T-cell (primary cell): ENCODE results near the gene PICALM. TPM values are rescaled to one million over a fixed set of nuclear protein-coding genes. Genes with fewer than 3 reads are reported as not detected.
A peak's percentile ranks its signal among the peaks of the same experiment; 100 is the strongest.

Experiments used
- ATAC-seq, 4 experiments: fragments of 200-7000 bp in 3 of 4; fragments of 150-1000 bp in 1 of 4; cut with Tn5 transposase; replicated peaks in 1 of 4; 1 replicate in 3 of 4; 2 replicates in 1 of 4; pipeline ENCODE4 v1.10.0; 2021; ENCODE audit warnings: moderate library complexity in 3 of 4, mild to moderate bottlenecking in 2 of 4, moderate number of reproducible peaks in 1 of 4
- CTCF ChIA-PET, 2 donors: fragments of 300-600 bp; sonication (Branson Sonifier 250); formaldehyde crosslinking; loops; one replicate each; lab custom pipeline; 2022; ENCODE audit warnings: antibody characterized with exemption in 2 of 2; lab: Charles Lee
- POLR2A ChIA-PET, 2 donors: fragments of 300-600 bp; sonication (Branson Sonifier 250); formaldehyde crosslinking; loops; one replicate each; lab custom pipeline; 2022; ENCODE audit warnings: antibody characterized with exemption in 2 of 2; lab: Charles Lee
- DNase-seq, 35 experiments: peaks; one replicate each; pipeline versions ENCODE4 v3.0.0 to v3.0.0-alpha.2; 2013 to 2023
- H3K27ac ChIP-seq: one replicate; pipeline ENCODE4 v1.5.1; 2013; ENCODE audit warnings: low read length
- H3K27me3 ChIP-seq, 2 experiments: replicated peaks in 1 of 2; 1 replicate in 1 of 2; 2 replicates in 1 of 2; pipeline versions ENCODE4 v1.6.1 to v1.7.0; 2013; ENCODE audit warnings: low read length in 1 of 2, mixed read lengths in 1 of 2; ENCODE audit not compliant: control insufficient read depth in 2 of 2, insufficient read depth in 2 of 2; ENCODE audit errors: extremely low read depth in 1 of 2
- H3K36me3 ChIP-seq, 2 donors: 1 replicate in 1 of 2; 2 replicates in 1 of 2; pipeline versions ENCODE4 v1.6.1 to v1.7.0; 2013; ENCODE audit warnings: low read length in 1 of 2; ENCODE audit not compliant: control insufficient read depth in 2 of 2, insufficient read depth in 1 of 2; ENCODE audit errors: extremely low read depth in 1 of 2
- H3K4me1 ChIP-seq, 2 experiments: 1 replicate in 1 of 2; 2 replicates in 1 of 2; pipeline versions ENCODE4 v1.6.1 to v1.7.0; 2013; ENCODE audit warnings: low read length in 2 of 2, mixed read lengths in 1 of 2; ENCODE audit not compliant: insufficient read depth in 2 of 2, control insufficient read depth in 1 of 2; ENCODE audit errors: extremely low read depth in 1 of 2
- H3K4me3 ChIP-seq, 2 donors: 1 replicate in 1 of 2; 2 replicates in 1 of 2; pipeline versions ENCODE4 v1.5.1 to v1.7.0; 2013; ENCODE audit warnings: mild to moderate bottlenecking in 2 of 2, low read length in 1 of 2, moderate library complexity in 1 of 2; ENCODE audit not compliant: control insufficient read depth in 1 of 2; ENCODE audit errors: extremely low read depth in 1 of 2
- H3K9me3 ChIP-seq: 2 replicates; pipeline ENCODE4 v1.7.0; 2013
- H3K27ac Mint-ChIP-seq, 2 donors: one replicate each; pipeline ENCODE4 v1.8.0; 2020 to 2021; ENCODE audit warnings: mild to moderate bottlenecking in 2 of 2, mixed read lengths in 2 of 2
- H3K27me3 Mint-ChIP-seq, 2 donors: one replicate each; pipeline ENCODE4 v1.8.0; 2021 to 2022; ENCODE audit warnings: mixed read lengths in 2 of 2
- H3K36me3 Mint-ChIP-seq: one replicate; pipeline ENCODE4 v1.8.0; 2021; ENCODE audit warnings: mixed read lengths
- H3K4me1 Mint-ChIP-seq, 3 donors: one replicate each; pipeline ENCODE4 v1.8.0; 2020 to 2022; ENCODE audit warnings: mixed read lengths in 3 of 3, mild to moderate bottlenecking in 1 of 3
- H3K4me3 Mint-ChIP-seq, 3 donors: one replicate each; pipeline ENCODE4 v1.8.0; 2020 to 2022; ENCODE audit warnings: mild to moderate bottlenecking in 3 of 3, mixed read lengths in 3 of 3, moderate library complexity in 3 of 3
- H3K9me3 Mint-ChIP-seq, 3 donors: one replicate each; pipeline ENCODE4 v1.8.0; 2020 to 2022; ENCODE audit warnings: mixed read lengths in 3 of 3
- WGBS: methylation state at CpG from one replicate; pipeline ENCODE4 v1.1.5; 2013; ENCODE audit warnings: missing lambda C conversion rate; ENCODE audit not compliant: insufficient coverage; 5-methylcytosine and 5-hydroxymethylcytosine counted together
- total RNA-seq, 35 experiments: library from RNA in 6 of 35; stranded (reverse) in 6 of 35; fragments of 120-200 nt in 1 of 35; gene quantifications; one replicate each; pipeline versions ENCODE4 v1.2.1 to v1.2.4 and lab custom pipeline; 2013 to 2026

PICALM gene
- total RNA-seq, 5 donors from 2014 or later (not counting 1 experiment from before 2014, with no cell fraction given) = 97.7 to 121 (median 105) TPM

- peaks cover 63 to 69% (median 69%) of the 10 kb centered on the region in 3 donors for H3K4me1 Mint-ChIP-seq
- no peaks in the 10 kb centered on the region for H3K9me3 Mint-ChIP-seq
- no peaks in the 10 kb centered on the region for H3K27me3 Mint-ChIP-seq
- CTCF ChIA-PET = interaction anchor here (0.6 to 4.8 kb wide), 47 partner anchors 8 to 953 kb away, joined by 3 to 117 read pairs (median 4); partner anchors contain the start of genes PICALM (in 2 of the 2) and TMEM126A (in 1 of the 2)
- peaks cover 0 to 4% of the 10 kb centered on the region in 2 donors for H3K36me3 ChIP-seq
- H3K27ac ChIP-seq = peak overlapping the region; percentile 25
- peaks cover 5% of the 10 kb centered on the region for H3K36me3 Mint-ChIP-seq
- no peak overlapping the region for H3K4me3 Mint-ChIP-seq
- no CpG with 5 or more reads among the region's 2 CpGs for WGBS
- peak overlapping the region; percentile 55 to 78 for H3K27ac Mint-ChIP-seq
- DNase-seq = peak in 28 of 35 experiments; percentile 10 to 87 (median 38)
- no peak overlapping the region for H3K4me3 ChIP-seq
- no peaks in the 10 kb centered on the region for H3K27me3 ChIP-seq
- POLR2A ChIA-PET = interaction anchor here in 1 of 2 donors (0.6 to 1.3 kb wide), 6 partner anchors 24 to 203 kb away, joined by 3 to 6 read pairs (median 4); partner anchors contain the start of genes EED and PICALM
- H3K4me1 ChIP-seq = peaks cover 20 to 34% of the 10 kb centered on the region in 2 experiments
- peak; percentile 87 to 95 (median 90) for ATAC-seq
- H3K9me3 ChIP-seq = no peaks in the 10 kb centered on the region
Observed at GRCh38 chr11:86041975-86042378, 26.9 kb downstream of the PICALM start.

DNA sequence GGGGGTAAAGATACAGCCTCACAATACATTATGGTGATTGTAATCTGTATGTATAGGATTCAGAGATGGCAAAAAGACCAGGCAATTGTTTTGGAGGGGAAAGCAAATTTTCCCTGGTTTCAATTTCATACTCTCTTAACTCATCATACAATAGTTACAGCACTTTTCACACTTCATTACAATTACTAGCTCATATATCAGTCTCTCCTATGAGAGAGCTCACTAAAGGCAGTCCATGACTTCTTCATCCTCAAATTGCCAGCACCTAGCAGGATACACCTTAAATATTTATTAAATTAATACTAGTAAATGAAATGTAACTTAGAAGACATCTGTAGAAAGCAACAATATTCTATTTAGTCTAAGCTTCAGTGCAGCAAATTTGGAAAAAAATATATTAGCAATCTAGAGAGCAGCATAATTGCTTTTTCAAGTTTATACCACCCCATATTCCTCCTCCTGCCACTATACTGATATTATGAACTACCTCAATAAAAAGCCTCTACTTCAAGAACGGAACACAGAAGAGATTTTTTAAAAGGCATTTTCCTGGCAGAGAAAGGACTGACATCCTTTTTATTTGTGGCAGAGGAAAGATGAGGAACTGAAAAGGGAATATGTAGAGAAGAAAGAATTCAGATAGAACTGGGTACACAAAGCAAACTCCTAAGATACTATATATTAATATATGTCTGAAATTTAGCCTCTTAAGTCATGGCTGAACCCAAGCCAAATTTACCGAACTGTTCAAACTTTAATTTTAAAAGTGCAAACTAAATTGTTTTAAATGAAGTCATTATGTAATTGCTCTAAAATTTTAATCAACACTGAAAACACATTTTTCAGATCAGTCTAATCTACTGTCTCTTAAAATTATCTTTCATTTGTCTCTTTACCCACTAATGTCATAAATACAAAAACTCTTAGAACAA, 27.7 kb downstream of the PICALM start:
- WGBS = no CpG with 5 or more reads among the region's 2 CpGs
- Histone ChIP-seq H3K27me3 (no peaks in the 10 kb centered on the region), H3K4me1 (peaks cover 16 to 30% of the 10 kb centered on the region in 2 experiments), H3K4me3 (no peak overlapping the region), H3K27ac (peak overlapping the region; percentile 25), H3K9me3 (no peaks in the 10 kb centered on the region), H3K36me3 (peaks cover 0 to 4% of the 10 kb centered on the region in 2 donors)
- ChIA-PET POLR2A (interaction anchor here in 1 of 2 donors (0.6 to 1.3 kb wide), 5 partner anchors 17 to 204 kb away, joined by 3 to 6 read pairs (median 4); partner anchors contain the start of gene EED), CTCF (interaction anchor here (0.5 to 4.8 kb wide), 42 partner anchors 7 to 444 kb away, joined by 3 to 117 read pairs (median 4); partner anchors contain the start of genes PICALM (in 2 of the 2) and TMEM126A (in 1 of the 2))
- Mint-ChIP-seq H3K4me3 (no peak overlapping the region), H3K9me3 (no peaks in the 10 kb centered on the region), H3K27ac (peak overlapping the region; percentile 31 to 78), H3K27me3 (no peaks in the 10 kb centered on the region), H3K36me3 (peaks cover 5% of the 10 kb centered on the region), H3K4me1 (peaks cover 61 to 66% (median 65%) of the 10 kb centered on the region in 3 donors)
- no peak for DNase-seq
- no peak for ATAC-seq

DNA sequence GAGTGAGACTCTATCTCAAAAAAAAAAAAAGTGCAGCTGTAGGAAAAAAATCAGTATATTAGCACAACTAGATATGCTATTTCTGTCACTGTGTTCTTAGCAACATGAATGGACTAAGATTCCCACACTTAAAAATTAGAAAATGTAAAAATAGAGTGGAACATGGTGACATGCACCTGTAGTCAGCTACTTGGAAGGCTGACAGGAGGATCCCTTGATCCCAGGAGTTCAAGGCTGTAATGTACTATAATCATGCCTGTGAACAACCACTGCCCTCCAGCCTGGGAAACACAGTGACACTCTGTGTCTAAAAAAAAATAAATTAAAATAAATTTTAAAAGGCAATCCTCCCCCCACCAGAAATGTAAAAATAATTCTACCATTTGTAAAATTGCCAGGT, 29.8 kb downstream of the PICALM start:
- no peak overlapping the region for H3K27ac ChIP-seq
- no peak overlapping the region for H3K4me3 Mint-ChIP-seq
- DNase-seq (no peak), ATAC-seq (no peak)
- H3K4me3 ChIP-seq = no peak overlapping the region
- peaks cover 9 to 20% of the 10 kb centered on the region in 2 experiments for H3K4me1 ChIP-seq
- ChIA-PET POLR2A (interaction anchor here (0.6 to 0.7 kb wide), 3 partner anchors 25 to 321 kb away, joined by 3 to 8 read pairs (median 4); no protein-coding TSS in a partner anchor), CTCF (interaction anchor here (0.7 to 1.6 kb wide), 3 partner anchors 12 to 370 kb away, joined by 3 to 4 read pairs (median 4); no protein-coding TSS in a partner anchor)
- no peaks in the 10 kb centered on the region for H3K27me3 Mint-ChIP-seq
- no peaks in the 10 kb centered on the region for H3K9me3 ChIP-seq
- no peaks in the 10 kb centered on the region for H3K27me3 ChIP-seq
- H3K27ac Mint-ChIP-seq = no peak overlapping the region
- H3K9me3 Mint-ChIP-seq = no peaks in the 10 kb centered on the region
- peaks cover 5% of the 10 kb centered on the region for H3K36me3 Mint-ChIP-seq
- peaks cover 0 to 4% of the 10 kb centered on the region in 2 donors for H3K36me3 ChIP-seq
- H3K4me1 Mint-ChIP-seq = peaks cover 58 to 66% (median 61%) of the 10 kb centered on the region in 3 donors

- H3K4me1 Mint-ChIP-seq = peaks cover 56 to 66% (median 61%) of the 10 kb centered on the region in 3 donors
- POLR2A ChIA-PET = no interaction called here
Observed at GRCh38 chr11:86037743-86038142, 31.1 kb downstream of the PICALM start.

GRCh38 chr11:86035920-86036319, 33.0 kb downstream of the PICALM start:
- H3K27ac ChIP-seq = no peak overlapping the region
- no peak overlapping the region for H3K27ac Mint-ChIP-seq
- no peaks in the 10 kb centered on the region for H3K9me3 Mint-ChIP-seq
- peaks cover 6 to 8% of the 10 kb centered on the region in 2 experiments for H3K4me1 ChIP-seq
- H3K27me3 Mint-ChIP-seq = no peaks in the 10 kb centered on the region
- no peak overlapping the region for H3K4me3 ChIP-seq
- peaks cover 0 to 7% of the 10 kb centered on the region in 2 donors for H3K36me3 ChIP-seq
- H3K4me1 Mint-ChIP-seq = peaks cover 56 to 70% (median 62%) of the 10 kb centered on the region in 3 donors
- POLR2A ChIA-PET = no interaction called here
- no peaks in the 10 kb centered on the region for H3K9me3 ChIP-seq
- ATAC-seq (no peak), DNase-seq (no peak)
- H3K4me3 Mint-ChIP-seq = no peak overlapping the region
- peaks cover 11% of the 10 kb centered on the region for H3K36me3 Mint-ChIP-seq
- H3K27me3 ChIP-seq = no peaks in the 10 kb centered on the region
- WGBS = no CpG with 5 or more reads among the region's 2 CpGs
- CTCF ChIA-PET = interaction anchor here in 1 of 2 donors (1.0 kb wide), 2 partner anchors 9 to 255 kb away, joined by 3 to 5 read pairs; no protein-coding TSS in a partner anchor

More at GRCh38 chr11:86037743-86038142, 31.1 kb downstream of the PICALM start:
- Mint-ChIP-seq H3K27me3 (no peaks in the 10 kb centered on the region), H3K36me3 (peaks cover 5% of the 10 kb centered on the region), H3K4me3 (no peak overlapping the region), H3K9me3 (no peaks in the 10 kb centered on the region), H3K27ac (no peak overlapping the region)
- no peak for ATAC-seq
- Histone ChIP-seq H3K9me3 (no peaks in the 10 kb centered on the region), H3K4me3 (no peak overlapping the region), H3K36me3 (peaks cover 0 to 4% of the 10 kb centered on the region in 2 donors), H3K27me3 (no peaks in the 10 kb centered on the region), H3K27ac (no peak overlapping the region), H3K4me1 (peaks cover 6 to 12% of the 10 kb centered on the region in 2 experiments)
- no peak for DNase-seq
- WGBS = no CpG with 5 or more reads among the region's 4 CpGs
- CTCF ChIA-PET = no interaction called here

- H3K36me3 ChIP-seq = peaks cover 0 to 14% of the 10 kb centered on the region in 2 donors
- H3K9me3 ChIP-seq = no peaks in the 10 kb centered on the region
- Mint-ChIP-seq H3K27me3 (no peaks in the 10 kb centered on the region), H3K9me3 (no peaks in the 10 kb centered on the region), H3K4me3 (no peak overlapping the region), H3K36me3 (peaks cover 11% of the 10 kb centered on the region), H3K4me1 (peaks cover 58 to 69% (median 62%) of the 10 kb centered on the region in 3 donors), H3K27ac (no peak overlapping the region)
- WGBS = no CpG with 5 or more reads among the region's 1 CpG
- H3K4me1 ChIP-seq = peaks cover 6 to 8% of the 10 kb centered on the region in 2 experiments
- ChIA-PET POLR2A (interaction anchor here in 1 of 2 donors (0.7 kb wide), 1 partner anchor 32 kb away, joined by 7 read pairs; no protein-coding TSS in a partner anchor), CTCF (no interaction called here)
- DNase-seq (no peak), ATAC-seq (no peak)
- H3K27me3 ChIP-seq = no peaks in the 10 kb centered on the region
- H3K4me3 ChIP-seq = no peak overlapping the region
- H3K27ac ChIP-seq = no peak overlapping the region
Observed at GRCh38 chr11:86035164-86035563, 33.7 kb downstream of the PICALM start.
